Brain pericyte (primary cell): Measurements from ENCODE around the gene SPECC1.
"Not testable (repeated sequence)": the region's sequence is repeated elsewhere in the genome, so short reads cannot be mapped to it uniquely, and the experiment has no call there.

Source experiments
- DNase-seq: peaks from one replicate; pipeline ENCODE4 v3.0.0-alpha.2; 2012; ENCODE audit warnings: low read depth, low spot score

SPECC1 gene

DNA sequence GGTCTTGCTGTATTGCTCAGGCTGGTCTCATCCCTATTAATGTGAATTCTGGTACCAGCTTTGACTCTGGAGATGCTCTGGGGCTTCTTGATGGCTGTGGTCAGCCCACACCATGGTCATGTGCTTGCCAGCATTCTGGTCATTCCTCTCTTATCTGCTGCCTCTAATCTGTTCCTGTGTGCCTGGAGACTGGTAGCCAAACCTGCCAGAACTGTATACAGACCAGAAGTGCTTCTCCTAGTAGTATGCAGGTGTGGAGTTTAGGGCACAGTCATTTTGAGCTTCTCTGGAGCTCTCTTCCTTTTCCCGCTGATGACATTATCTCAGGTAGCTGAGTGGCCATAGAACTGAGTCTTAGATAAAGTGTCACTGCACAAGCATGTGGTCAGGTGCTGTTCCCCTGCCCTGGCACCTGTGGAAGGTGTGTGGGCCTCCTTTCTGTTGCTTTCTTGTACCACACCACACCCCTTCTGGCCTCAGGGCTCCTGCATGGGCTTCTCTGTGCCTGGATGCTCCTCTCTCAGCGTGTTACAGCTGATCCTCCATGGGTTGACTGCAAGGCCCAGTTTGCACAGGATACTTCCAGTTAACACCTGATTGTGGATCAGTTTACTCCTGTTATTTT is 162.7 kb downstream of the SPECC1 start:
- DNase-seq: no peak

DNA sequence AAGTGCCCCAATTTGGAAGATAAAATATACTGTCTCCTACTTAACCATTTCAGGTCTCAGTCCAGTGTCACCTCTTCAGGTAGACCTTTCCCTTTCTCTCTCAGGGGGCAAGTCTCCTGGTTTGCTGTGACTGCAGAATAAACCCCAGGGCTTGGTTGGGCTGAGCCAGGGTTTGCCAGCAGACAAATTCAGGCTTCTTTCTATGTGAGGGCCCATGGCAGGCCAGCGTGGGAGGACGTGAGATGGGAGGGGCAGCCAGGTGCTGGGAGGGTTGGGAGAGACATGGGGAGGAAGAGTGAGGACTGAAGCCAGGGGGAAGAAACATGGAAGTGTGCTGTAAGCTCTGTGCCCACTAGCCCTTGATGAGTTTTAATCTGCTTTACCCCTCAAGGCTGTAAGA is 163.2 kb downstream of the SPECC1 start:
- DNase-seq: no peak

DNA sequence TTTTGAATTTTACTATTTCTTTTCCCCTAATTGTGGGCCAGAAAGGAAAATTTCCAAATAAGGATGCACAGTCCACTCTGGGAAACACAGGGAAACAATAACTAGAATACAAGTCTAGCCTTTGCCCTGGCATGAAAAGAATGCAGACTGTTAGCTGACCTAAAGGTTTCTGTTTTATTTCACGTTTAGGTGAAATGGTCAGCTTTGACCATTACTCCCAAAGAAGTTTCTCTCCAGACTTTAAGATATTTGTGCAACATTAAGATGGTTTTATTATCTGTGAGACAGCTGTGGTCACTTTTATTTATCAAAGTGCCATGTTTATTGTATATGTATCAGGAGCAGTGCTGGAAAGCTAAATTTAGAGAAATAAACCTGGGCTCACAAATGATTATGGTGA is 163.9 kb downstream of the SPECC1 start:
- DNase-seq: no peak

GRCh38 chr17:20174588-20175265 is 165.6 kb downstream of the SPECC1 start:
- DNase-seq: no peak

DNA sequence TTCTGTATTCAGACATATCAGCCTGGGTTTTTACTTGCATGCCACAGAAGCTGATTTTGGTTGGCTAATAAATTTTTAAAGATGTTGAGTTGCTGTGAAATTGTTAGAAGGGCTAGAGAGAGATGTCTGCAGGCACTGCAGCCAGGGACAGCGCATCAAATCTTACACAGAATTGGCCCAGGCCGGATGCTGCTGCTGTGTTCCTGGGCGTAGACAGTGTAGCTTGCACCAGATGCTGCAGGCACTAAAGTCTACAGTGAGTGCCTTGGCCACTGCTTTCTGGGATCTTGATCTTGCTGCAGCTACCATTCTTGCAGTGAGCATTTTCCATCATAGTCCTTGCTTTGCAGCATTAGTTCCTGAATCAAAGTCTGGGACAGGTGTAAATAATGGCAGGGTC is 169.9 kb downstream of the SPECC1 start:
- DNase-seq: no peak

- no peak for DNase-seq
These were observed 171.5 kb downstream of the SPECC1 start for GRCh38 chr17:20180661-20181060.

DNA sequence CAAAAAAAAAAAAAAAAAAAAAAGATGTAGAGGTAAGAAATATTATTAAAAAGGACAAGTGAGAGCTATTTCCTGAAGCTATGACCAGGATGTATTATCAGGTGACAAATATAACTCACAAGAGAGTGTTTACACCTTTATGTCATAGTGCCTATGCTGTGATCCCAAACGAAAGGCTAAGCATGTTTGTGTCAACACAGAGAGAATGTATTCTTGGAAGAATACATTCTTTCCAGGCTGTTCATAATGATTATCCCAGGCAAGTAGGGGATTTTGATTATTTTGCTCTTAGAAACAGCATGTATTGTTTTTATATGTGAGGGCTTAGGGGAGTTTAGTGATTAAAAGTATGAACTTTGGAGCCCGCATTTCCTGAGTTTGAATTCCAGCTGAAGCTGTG is 175.0 kb downstream of the SPECC1 start:
- DNase-seq: no peak

DNA sequence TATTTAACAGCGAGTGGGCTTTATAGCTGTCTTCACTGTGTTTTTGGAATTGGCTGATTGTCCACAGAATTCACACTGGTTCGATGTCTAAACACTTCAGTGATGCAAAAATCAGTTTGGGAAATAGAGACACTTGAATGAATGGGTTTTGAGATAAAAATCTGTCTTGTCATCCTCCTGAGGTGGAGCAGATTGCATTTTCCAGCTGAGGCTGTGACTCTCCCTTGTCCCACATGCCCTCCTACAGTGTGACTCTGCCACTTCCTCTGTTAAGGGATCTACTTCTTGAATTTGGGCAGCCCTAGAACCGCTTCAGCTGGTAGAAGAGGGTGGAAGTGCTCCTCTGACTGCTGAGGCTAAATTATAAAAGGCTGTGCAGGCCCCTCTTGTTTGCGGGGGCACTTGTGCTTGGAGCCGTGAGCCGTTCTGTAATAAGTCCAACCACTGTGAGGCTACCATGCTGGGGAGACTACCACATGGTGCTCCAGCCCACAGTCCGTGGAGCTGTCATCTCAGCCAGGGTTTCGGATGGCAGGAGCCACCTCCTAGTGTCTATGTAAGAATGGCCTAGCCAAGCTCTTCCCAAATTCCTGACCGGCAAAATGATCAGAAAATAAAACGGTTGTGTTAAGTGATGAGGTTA is 175.9 kb downstream of the SPECC1 start:
- no peak for DNase-seq

- DNase-seq: no peak
These were observed 177.9 kb downstream of the SPECC1 start for GRCh38 chr17:20187049-20187448.

- no peak for DNase-seq
These were observed 180.1 kb downstream of the SPECC1 start for GRCh38 chr17:20189302-20189701.

- DNase-seq: no peak
These were observed 180.8 kb downstream of the SPECC1 start for GRCh38 chr17:20189979-20190378.

DNA sequence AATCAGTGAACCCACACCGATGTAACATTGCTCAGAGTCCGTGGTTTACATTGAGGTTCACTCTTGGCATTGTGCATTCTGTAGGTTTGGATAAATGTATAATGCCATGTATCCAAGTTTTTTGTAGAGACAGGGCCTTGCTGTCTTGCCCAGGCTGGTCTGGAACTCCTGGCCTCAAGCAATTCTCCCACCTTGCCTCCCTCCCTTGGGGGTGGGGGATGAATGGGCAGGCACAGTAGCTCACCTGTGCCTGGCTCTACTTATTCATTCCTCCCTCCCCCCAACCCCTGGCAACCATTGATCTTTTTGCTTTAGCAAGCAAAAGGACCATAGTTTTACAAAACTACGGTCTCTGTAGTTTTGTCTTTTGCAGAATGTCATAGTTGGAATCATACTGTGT is 181.4 kb downstream of the SPECC1 start:
- no peak for DNase-seq

- peak; percentile 7 for DNase-seq
These were observed 181.9 kb downstream of the SPECC1 start for GRCh38 chr17:20191056-20191455.

- DNase-seq: not testable (repeated sequence)
These were observed 187.1 kb downstream of the SPECC1 start for GRCh38 chr17:20196286-20196685.

DNA sequence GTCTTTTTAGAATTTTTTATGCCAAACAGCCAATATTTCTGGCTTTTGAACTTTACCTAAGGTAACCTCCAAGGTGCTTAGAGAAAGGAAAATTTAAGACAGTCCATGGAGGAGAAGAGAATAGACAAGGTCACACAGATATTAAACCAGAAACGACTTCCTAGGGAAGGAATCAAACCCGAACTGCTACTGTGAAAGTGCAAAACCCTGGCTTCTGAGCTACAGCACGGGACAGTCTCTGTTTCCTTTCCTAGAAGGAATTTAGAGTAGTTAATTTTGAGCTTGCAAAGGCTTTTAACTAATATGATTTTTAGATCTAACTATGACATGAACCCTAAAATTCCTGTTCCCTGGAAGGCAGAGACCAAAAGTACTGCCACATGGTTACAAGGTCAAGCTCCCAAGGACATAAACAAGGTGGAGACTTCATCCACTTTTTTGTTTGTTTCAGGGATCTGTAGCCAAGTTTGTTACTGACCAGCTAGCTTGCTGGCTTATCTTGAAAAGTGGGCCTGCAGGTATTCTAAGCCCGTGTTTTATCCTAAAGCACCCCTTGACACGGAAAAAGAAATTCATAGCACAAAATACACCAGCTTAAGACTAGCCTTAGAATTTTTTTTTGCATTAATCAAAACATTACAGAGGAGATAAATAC is 188.2 kb downstream of the SPECC1 start:
- no peak for DNase-seq

DNA sequence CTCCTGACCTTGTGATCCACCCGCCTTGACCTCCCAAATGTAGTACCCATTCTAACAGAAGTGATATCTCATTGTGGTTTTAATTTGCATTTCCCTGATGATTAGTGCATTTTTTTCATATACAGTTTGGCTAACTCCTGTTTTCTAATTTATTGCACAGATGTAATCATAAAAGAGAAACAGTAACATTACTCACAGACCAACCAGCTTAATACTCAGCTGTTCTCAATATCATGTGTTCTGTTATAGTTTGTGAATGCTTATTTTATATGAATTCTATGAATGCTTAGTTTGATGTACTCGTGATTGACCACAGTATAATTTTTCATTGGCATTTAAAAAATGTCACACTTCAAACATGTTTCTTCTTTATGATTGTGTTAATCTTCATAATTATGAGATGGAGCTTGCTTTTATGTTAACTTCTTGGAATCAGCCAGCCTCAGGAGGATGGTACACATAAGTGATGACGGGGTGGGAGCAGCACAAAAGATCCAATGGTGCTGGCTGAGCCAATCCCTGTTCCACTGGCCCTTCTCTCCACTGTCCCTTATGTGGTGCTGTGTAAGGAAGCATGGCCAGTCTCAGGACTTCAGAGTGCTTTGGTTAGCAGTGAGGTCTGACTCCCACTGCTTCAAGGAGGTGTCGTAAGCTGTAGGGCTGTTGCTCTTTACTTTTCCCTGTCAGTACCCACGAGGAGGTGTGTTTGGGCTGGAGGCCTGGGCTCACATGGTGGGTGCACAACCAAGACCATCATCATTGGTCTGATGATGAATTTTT is 191.0 kb downstream of the SPECC1 start:
- no peak for DNase-seq

DNA sequence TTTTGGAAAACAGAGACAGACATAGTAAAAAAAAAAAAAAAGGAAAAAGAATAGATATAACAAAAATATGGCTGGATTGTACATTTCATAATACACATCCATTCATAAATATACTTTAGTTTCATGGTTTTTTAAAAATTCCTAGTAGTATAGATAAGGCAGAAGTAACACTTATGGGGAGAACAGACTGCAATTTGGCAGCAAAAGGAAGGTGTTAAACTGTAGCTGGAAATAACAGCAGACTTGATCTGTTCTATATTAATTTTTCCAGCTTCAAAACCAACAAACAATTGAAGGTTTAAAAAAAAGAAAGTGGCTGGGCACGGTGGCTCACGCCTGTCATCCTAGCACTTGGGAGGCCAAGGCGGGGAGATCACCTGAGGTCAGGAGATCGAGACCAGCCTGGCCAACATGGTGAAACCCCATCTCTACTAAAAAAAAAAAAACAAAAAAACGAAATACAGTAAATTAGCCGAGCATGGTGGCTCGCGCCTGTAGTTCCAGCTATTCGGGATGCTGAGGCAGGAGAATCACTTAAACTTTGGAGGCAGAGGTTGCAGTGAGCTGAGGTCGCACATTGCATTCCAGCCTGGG is 191.8 kb downstream of the SPECC1 start:
- no peak for DNase-seq

GRCh38 chr17:20202141-20202621 is 193.0 kb downstream of the SPECC1 start:
- DNase-seq: no peak

DNA sequence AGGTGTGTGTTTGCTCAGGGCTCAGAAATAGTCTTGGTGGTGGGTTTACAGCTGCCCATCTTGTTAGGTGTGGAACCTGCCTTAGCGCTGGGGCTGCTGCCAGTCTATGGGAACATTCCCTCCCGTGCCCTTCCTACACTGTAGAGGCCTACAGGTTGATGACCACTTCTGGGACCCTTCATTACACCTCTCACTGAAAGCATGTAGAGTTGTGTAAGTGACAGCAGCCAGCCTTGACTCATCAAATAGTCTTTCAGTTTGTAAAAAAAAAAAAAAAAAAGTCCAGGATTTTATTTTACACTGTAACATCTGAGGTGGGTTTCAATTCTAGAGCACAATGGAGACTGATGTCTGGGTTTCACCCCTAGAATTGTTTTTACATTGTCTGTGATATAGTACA is 193.9 kb downstream of the SPECC1 start:
- DNase-seq: no peak

GRCh38 chr17:20203761-20204263 is 194.7 kb downstream of the SPECC1 start:
- DNase-seq: no peak

- DNase-seq: no peak
These were observed 196.4 kb downstream of the SPECC1 start for GRCh38 chr17:20205609-20206008.
